Right ventricle myocardium inferior (tissue), 1 donor: ENCODE results near the gene CIDEA. TPM values are rescaled to one million over a fixed set of nuclear protein-coding genes. Genes with fewer than 3 reads are reported as not detected.
"Not testable (repeated sequence)": the region's sequence is repeated elsewhere in the genome, so short reads cannot be mapped to it uniquely, and the experiment has no call there.

Experiments
- ATAC-seq: fragments of 200-7000 bp; cut with Tn5 transposase; one replicate; pipeline ENCODE4 v1.9.1; 2020; ENCODE audit warnings: mild to moderate bottlenecking, moderate library complexity
- DNase-seq: peaks from one replicate; pipeline ENCODE4 v3.0.0; 2021; ENCODE audit errors: missing footprints
- intact Hi-C: fragments of 100-400 bp; cut with DNase I; formaldehyde crosslinking; loops from one replicate; pipeline ENCODE4 v1.11.0; 2022
- total RNA-seq: library from RNA; stranded (reverse); fragmentation: NEBNext Ultra II Directional; extraction: Animal tissue kit (Norgen Biotek cat#: 25700); gene quantifications from one replicate; pipeline ENCODE4 v1.2.1, GENCODE V29; 2021
- donor health status: DM: no; HTN: yes; CAD: no; lungs with severe emphysema.

Gene CIDEA
- total RNA-seq, 1 donor from 2014 or later: 1.7 TPM

- ATAC-seq: no peak
- intact Hi-C loops: loop anchor here (5.0 to 10.0 kb wide), 2 partner anchors 144 to 171 kb away; partner anchors contain the start of gene ANKRD62
- DNase-seq: no peak
Observed at GRCh38 chr18:12236141-12236540, 18.0 kb upstream of the CIDEA start.

DNA sequence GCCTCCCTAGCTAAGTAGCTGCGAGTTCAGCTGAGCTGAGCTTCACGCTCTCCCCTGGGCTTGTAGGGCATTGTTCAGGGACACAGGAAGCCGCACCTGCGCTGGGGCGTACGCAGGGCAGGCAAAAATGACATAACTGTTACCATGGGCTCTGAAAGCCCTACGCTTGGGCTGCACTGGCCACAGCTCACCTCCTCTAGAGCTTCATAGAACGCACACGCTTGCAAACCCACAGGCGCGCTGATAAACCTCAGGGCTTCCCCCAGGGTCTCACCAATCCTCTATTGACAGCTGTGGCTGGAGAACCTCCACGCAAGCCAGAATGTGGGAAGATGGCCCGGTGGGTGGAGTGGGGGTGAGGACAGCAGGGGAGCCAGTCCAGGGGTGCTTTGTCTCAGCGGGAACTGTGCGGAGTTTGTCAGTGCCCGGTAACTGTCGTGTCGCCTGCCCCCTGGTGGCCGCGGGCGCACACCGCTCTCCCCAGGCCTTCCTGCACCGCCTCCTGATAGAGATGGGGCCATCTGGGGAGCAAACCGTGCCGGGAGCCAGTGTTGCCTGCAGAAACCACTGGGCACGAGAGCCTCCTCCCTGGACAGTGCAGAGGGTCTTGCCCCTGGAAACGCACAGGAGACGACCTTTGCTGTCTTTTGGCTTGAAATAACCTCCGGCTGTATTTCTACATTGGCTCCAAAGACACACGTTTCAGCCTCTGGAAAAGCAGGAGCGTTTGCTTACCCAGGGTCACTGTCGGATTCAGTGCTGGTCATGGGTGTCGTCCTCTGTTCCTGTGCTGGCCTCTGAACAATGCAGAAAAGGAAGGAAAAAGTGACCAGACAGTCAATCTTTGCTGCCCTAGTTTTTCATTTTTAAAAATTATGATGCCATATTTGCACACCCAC, 17.0 kb upstream of the CIDEA start:
- DNase-seq (peak; percentile 81), ATAC-seq (peak; percentile 92)
- intact Hi-C loops: loop anchor here (5.0 to 10.0 kb wide), 2 partner anchors 145 to 172 kb away; partner anchors contain the start of gene ANKRD62

- intact Hi-C loops: loop anchor here (5.0 to 10.0 kb wide), 2 partner anchors 147 to 174 kb away; partner anchors contain the start of gene ANKRD62
- ATAC-seq (no peak), DNase-seq (no peak)
Observed at GRCh38 chr18:12238826-12239225, 15.3 kb upstream of the CIDEA start.

- DNase-seq (no peak), ATAC-seq (no peak)
- intact Hi-C loops: loop anchor here (5.0 to 10.0 kb wide), 2 partner anchors 147 to 175 kb away; partner anchors contain the start of gene ANKRD62
Observed at GRCh38 chr18:12239431-12239830, 14.7 kb upstream of the CIDEA start.

GRCh38 chr18:12242658-12243260, 11.4 kb upstream of the CIDEA start:
- ATAC-seq (no peak), DNase-seq (no peak)
- intact Hi-C loops: no loop called here

- ATAC-seq, intact Hi-C loops, DNase-seq: not testable (repeated sequence)
Observed at GRCh38 chr18:12243272-12243671, 10.9 kb upstream of the CIDEA start.

DNA sequence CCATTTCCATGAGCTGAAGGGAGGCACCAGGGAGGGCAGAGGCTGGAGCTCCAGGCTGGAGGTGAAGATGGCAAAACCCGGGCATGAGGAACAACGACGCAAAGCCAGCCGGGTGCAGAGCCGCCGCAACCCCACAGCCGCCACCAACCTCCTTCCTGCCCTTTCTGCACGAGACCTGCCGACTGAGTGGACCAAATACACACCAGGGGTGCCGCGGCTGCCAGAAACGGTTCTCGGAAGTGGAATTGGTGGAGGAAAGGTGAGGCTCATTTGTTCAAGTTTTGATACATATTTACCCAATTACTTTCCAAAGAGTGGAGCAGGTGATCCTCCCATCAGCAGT, 8.4 kb upstream of the CIDEA start:
- ATAC-seq: no peak
- no peak for DNase-seq
- intact Hi-C loops: no loop called here

DNA sequence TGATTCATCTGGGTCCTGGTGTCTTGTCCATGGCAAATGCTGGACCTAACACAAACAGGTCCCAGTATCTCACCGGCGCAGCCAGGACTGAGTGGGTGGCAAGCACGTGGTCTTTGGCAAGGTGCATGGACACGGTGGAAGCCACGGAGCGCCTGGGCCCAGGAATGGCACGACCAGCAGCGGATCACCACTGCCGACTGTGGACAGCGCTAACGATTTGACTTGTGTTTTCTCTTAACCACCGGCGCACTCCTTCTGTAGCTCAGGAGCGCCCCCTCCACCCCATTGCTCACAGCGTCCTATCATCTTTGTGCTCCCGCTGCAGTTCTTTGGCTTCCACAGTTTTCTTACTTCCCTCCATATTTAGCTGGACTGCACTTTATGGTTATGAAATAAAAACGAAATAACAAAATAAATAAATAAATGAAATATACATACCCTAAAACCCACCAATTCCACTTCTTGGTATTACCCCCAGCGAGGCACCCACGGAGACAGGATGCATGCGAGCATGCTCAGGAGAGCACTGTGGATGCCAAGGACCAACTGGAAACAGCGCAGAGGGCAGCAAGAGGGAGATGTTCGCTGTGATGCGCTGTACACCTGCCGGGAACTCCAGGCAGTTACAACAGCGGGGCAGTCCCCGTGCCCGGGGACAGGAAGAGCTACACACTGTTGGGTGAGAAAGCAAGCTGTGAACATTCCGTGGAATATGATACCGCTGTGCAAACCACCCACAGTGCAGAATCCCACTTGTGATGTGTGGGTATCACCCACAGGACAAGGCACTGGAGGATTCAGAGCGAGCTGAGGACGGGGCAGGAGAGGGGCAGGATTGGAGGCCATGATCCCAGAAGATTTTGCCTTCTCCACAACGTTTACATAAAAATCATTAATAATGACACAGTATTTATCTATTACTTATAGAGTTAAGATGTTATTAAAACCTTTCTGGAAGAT, 7.0 kb upstream of the CIDEA start:
- intact Hi-C loops: no loop called here
- no peak for DNase-seq

DNA sequence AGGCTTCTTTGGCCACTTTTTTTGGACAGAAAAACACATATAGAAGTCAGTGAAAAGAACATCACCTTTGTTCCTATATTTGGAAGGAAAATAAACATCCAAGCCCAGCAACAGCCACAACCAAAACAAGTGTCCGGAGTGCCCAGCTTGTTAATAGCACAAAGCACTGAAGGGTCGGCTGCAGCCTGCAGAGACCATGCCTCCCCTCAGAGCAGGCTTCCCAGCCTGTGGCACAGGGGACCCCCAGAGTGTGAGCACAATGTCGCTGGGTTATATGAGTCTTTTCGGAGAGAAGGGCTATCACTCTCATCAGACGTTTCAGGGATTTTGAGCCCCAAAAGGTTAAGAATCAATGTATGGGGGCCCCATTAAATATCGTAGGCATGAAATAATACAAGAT, 6.2 kb upstream of the CIDEA start:
- ATAC-seq (no peak), DNase-seq (no peak)
- intact Hi-C loops: no loop called here

More for the DNA sequence above, 7.0 kb upstream of the CIDEA start:
- ATAC-seq: peak; percentile 36

GRCh38 chr18:12248926-12249720, 5.0 kb upstream of the CIDEA start:
- intact Hi-C loops: no loop called here
- DNase-seq (no peak), ATAC-seq (no peak)

DNA sequence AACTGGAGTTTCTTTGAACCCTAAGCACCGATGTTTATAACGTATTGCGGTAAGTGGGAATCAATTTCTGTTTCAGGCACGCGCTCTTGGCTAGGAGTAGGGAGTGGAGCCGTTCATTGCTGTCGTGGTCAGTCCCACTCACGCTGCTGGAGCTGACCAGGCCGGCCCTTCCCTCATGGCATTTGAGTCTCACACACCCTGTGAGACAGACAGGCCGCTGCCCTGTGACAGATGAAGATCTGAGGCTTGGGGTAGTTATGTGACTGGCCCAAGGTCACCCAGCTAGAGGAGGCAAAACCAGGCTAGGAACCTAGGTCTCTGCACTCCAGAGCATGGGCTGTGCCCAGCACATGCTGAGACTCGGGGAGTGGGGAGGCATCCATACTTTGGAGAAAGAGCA, 2.9 kb upstream of the CIDEA start:
- DNase-seq (no peak), ATAC-seq (no peak)
- intact Hi-C loops: no loop called here

GRCh38 chr18:12252061-12252460, 2.1 kb upstream of the CIDEA start:
- intact Hi-C loops: no loop called here
- no peak for DNase-seq

GRCh38 chr18:12253027-12253426, 1.1 kb upstream of the CIDEA start:
- ATAC-seq: no peak
- intact Hi-C loops: no loop called here
- DNase-seq: no peak

More at GRCh38 chr18:12252061-12252460, 2.1 kb upstream of the CIDEA start:
- no peak for ATAC-seq

DNA sequence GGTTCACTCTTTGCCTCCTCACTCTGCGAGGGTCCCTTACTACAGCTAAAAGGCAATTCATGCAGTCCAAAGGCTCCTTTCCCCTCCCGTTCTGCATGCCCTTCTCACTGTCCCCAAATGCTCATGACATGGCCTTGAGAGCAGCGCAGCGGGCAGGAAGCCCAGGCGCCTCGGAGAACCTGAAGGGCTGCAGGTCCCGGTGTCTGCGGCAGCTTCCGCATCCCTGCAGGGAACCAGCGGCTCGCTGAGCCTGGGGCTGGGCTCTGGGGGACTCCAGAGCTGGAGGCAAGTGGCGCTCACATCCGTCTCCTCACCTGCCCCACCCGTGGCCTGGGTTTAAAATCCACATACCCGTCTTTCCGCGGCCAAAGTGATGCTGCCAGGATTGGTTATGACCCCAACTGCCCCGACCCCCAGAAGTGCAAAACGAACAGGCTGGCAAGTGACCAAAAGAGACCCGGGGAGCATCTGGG, 462 bp upstream of the CIDEA start:
- intact Hi-C loops: no loop called here
- ATAC-seq (peak; percentile 57), DNase-seq (no peak)

GRCh38 chr18:12254820-12255511, 805 bp downstream of the CIDEA start:
- ATAC-seq: no peak
- intact Hi-C loops: no loop called here
- no peak for DNase-seq

GRCh38 chr18:12255626-12256026, 1.5 kb downstream of the CIDEA start:
- ATAC-seq (no peak), DNase-seq (no peak)
- intact Hi-C loops: no loop called here

DNA sequence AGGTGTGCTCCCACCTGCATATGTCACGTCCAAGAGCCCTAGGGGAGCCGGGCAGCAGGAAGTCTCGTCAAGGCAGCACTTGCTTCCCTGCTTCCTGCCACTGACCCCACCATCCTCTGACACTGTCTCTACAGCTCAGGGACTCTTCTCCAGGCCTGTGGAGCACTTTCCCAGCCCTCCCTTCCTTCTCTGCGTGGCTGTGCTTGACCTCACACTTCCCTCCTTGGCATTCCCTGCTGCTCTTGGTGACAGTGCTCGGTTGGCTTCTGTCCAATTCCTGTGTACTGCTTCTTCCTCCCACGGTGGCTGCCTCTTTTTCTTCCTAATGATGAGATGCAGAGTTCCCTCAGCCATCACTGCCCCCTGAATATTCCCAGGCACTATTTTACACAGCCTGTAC, 2.8 kb downstream of the CIDEA start:
- ATAC-seq (no peak), DNase-seq (no peak)
- intact Hi-C loops: no loop called here
